ENCODE measurements around the gene TEX13A.

DNA sequence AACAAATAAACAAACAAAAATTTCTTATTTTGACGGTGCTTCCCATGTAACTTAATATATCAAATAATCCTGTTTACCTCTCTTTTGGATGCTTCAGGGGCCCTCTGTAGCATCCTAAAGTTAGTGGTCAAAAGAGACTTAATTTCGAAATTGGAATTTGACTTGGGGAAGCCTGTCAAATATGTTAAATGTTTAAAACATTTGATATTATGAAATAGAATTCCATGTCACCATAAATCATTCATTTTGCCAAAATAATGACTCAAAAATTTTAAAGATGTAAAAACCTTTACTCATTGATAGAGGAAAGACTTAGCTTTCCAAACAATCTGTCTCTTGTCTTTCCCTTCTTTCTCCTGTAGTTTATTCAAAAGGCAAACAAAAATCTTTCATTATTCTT lies 20.6 kb upstream of the TEX13A start:
- TF ChIP-seq, protein P1, sequence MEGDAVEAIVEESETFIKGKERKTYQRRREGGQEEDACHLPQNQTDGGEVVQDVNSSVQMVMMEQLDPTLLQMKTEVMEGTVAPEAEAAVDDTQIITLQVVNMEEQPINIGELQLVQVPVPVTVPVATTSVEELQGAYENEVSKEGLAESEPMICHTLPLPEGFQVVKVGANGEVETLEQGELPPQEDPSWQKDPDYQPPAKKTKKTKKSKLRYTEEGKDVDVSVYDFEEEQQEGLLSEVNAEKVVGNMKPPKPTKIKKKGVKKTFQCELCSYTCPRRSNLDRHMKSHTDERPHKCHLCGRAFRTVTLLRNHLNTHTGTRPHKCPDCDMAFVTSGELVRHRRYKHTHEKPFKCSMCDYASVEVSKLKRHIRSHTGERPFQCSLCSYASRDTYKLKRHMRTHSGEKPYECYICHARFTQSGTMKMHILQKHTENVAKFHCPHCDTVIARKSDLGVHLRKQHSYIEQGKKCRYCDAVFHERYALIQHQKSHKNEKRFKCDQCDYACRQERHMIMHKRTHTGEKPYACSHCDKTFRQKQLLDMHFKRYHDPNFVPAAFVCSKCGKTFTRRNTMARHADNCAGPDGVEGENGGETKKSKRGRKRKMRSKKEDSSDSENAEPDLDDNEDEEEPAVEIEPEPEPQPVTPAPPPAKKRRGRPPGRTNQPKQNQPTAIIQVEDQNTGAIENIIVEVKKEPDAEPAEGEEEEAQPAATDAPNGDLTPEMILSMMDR (IDR thresholded peaks at IDR 0.05) = no peak
- TF ChIP-seq POLR2A (IDR thresholded peaks at IDR 0.05) = no peak
